H1 (cell line): ENCODE measurements around the gene GSK3B. TPM values are rescaled to one million over a fixed set of nuclear protein-coding genes. Genes with fewer than 3 reads are reported as not detected.

ENCODE experiments used
- CEBPB ChIP-seq: IDR thresholded peaks from 2 replicates; pipeline ENCODE4 v1.6.1; 2012; ENCODE audit warnings: low read depth, low read length
- CHD7 ChIP-seq: fragments of 300-600 bp; sonication (generic); IDR thresholded peaks from 2 replicates; pipeline ENCODE4 v1.7.1; 2012; ENCODE audit warnings: low read length, moderate library complexity, mild to moderate bottlenecking, inconsistent platforms; ENCODE audit not compliant: insufficient replicate concordance
- polyA plus RNA-seq, 7 experiments: library from polyadenylated mRNA; depleted of rRNA in 3 of 7; stranded (reverse) in 5 of 7; unstranded in 2 of 7; fragments of >200 nt in 5 of 7; fragments of 200-250 nt in 2 of 7; gene quantifications; 1 replicate in 5 of 7; 2 replicates in 1 of 7; 4 replicates in 1 of 7; pipeline versions ENCODE4 v1.2.1 to v1.2.3, GENCODE V29; 2011 to 2013; ENCODE audit warnings: missing spikeins in 2 of 7, mixed read lengths in 2 of 7
- total RNA-seq: library from RNA; stranded (reverse); fragmentation: NEBNext Ultra II Directional; extraction: Animal tissue kit (Norgen Biotek cat#: 25700); gene quantifications from 2 replicates; pipeline ENCODE4 v1.2.1, GENCODE V29; 2021

The GSK3B gene
- total and polyA plus RNA-seq, 2 of the 8 experiments (the other 6 are each of a cell fraction or from before 2014, with no cell fraction given): 24.2 to 50.7 TPM

- TF ChIP-seq CHD7: peak; percentile 30
- no peak for TF ChIP-seq CEBPB
Measured at GRCh38 chr3:119891944-119892721, 202.1 kb downstream of the GSK3B start (continued).
